22Rv1 (cell line): ENCODE data around the gene PACRG.

Source experiments
- CTCF ChIP-seq: fragments of 450-650 bp; IDR thresholded peaks from 2 replicates; pipeline ENCODE4 v1.5.1; 2017; ENCODE audit warnings: mild to moderate bottlenecking
- ZFX ChIP-seq: fragments of 450-650 bp; IDR thresholded peaks from 2 replicates; pipeline ENCODE4 v1.6.1; 2017; ENCODE audit warnings: antibody characterized with exemption, borderline replicate concordance

GRCh38 chr6:163200694-163201093 lies 472.9 kb downstream of the PACRG start:
- TF ChIP-seq CTCF (no peak), ZFX (no peak)
